Nephron progenitor cell (in vitro differentiated cells): ENCODE measurements around the gene CD14.

Source experiments
- DNase-seq: peaks from one replicate; pipeline ENCODE4 v3.0.0; 2021
- H3K27ac Mint-ChIP-seq: 2 replicates; pipeline ENCODE4 v1.8.0; 2021; ENCODE audit warnings: mild to moderate bottlenecking, moderate library complexity, mixed read lengths
- H3K27me3 Mint-ChIP-seq: 2 replicates; pipeline ENCODE4 v1.8.0; 2021; ENCODE audit warnings: mild to moderate bottlenecking, low read depth, mixed read lengths; ENCODE audit not compliant: poor library complexity
- H3K36me3 Mint-ChIP-seq: 2 replicates; pipeline ENCODE4 v1.8.0; 2021; ENCODE audit warnings: low read depth, mixed read lengths
- H3K4me1 Mint-ChIP-seq: 2 replicates; pipeline ENCODE4 v1.8.0; 2021; ENCODE audit warnings: mixed read lengths
- H3K4me3 Mint-ChIP-seq: 2 replicates; pipeline ENCODE4 v1.8.0; 2021; ENCODE audit warnings: mild to moderate bottlenecking, moderate library complexity, mixed read lengths
- H3K9me3 Mint-ChIP-seq: 2 replicates; pipeline ENCODE4 v1.8.0; 2021; ENCODE audit warnings: mild to moderate bottlenecking, moderate library complexity, mixed read lengths
- TF ChIP-seq, protein P1 (sequence below): fragments of 200-600 bp; sonication (generic); IDR thresholded peaks from 2 replicates; pipeline ENCODE4 v1.5.0; 2021; ENCODE audit warnings: antibody characterized with exemption

The CD14 gene

DNA sequence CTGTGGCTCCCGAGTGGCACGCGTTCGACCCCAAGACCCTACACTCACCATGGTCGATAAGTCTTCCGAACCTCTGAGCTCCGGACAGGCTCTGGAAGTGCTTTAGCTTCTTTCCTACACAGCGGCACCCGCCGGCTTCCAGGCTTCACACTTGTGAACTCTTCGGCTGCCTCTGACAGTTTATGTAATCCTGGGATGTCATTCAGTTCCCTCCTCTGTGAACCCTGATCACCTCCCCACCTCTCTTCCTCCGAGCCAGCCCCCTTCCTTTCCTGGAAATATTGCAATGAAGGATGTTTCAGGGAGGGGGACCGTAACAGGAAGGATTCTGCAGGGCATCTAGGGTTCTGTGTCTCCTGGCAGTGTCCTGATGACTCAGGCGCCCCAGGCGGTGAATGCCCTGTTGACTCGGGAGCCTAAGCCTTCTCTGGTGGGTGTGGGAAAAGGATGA, at the start of gene CD14:
Gene CD14, minus strand, starts transcription at position 155 of the 451 bp plus-strand sequence. Its CDS starts 104 bp downstream, at position 51.
- TF ChIP-seq, protein P1, sequence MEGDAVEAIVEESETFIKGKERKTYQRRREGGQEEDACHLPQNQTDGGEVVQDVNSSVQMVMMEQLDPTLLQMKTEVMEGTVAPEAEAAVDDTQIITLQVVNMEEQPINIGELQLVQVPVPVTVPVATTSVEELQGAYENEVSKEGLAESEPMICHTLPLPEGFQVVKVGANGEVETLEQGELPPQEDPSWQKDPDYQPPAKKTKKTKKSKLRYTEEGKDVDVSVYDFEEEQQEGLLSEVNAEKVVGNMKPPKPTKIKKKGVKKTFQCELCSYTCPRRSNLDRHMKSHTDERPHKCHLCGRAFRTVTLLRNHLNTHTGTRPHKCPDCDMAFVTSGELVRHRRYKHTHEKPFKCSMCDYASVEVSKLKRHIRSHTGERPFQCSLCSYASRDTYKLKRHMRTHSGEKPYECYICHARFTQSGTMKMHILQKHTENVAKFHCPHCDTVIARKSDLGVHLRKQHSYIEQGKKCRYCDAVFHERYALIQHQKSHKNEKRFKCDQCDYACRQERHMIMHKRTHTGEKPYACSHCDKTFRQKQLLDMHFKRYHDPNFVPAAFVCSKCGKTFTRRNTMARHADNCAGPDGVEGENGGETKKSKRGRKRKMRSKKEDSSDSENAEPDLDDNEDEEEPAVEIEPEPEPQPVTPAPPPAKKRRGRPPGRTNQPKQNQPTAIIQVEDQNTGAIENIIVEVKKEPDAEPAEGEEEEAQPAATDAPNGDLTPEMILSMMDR = no peak
- H3K36me3 Mint-ChIP-seq = peaks cover 18% of the 10 kb centered on the region
- peaks cover under 1% of the 10 kb centered on the region for H3K4me1 Mint-ChIP-seq
- DNase-seq = no peak
- H3K4me3 Mint-ChIP-seq = no peak within 1 kb of the TSS
- peaks cover 27% of the 10 kb centered on the region for H3K9me3 Mint-ChIP-seq
- no peak within 1 kb of the TSS for H3K27ac Mint-ChIP-seq
- peaks cover 11% of the 10 kb centered on the region for H3K27me3 Mint-ChIP-seq

DNA sequence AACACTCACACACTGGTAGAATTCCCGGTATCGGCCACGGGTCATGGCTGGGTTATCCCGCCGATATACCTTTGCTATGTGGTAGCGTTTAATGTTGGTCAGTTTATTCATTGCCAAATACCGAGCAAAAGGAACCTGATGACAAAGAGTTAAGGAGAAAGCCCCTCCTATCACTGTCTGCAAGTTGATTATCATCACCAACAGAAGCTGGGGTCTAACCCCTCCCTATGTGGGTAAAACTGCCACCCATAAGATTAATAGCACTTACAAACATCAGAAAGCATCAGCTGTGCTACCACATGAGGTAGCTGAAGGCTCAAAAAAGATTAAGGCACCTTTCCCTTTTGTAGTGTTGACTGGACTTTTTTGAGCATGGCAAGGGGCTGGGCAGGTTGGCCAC, 46.0 kb upstream of the CD14 start:
- H3K4me1 Mint-ChIP-seq = no peaks in the 10 kb centered on the region
- peaks cover 70% of the 10 kb centered on the region for H3K36me3 Mint-ChIP-seq
- no peak for DNase-seq
- H3K27ac Mint-ChIP-seq = no peak overlapping the region
- H3K9me3 Mint-ChIP-seq = no peaks in the 10 kb centered on the region
- H3K4me3 Mint-ChIP-seq = no peak overlapping the region
- TF ChIP-seq, protein P1 = no peak
- H3K27me3 Mint-ChIP-seq = no peaks in the 10 kb centered on the region

DNA sequence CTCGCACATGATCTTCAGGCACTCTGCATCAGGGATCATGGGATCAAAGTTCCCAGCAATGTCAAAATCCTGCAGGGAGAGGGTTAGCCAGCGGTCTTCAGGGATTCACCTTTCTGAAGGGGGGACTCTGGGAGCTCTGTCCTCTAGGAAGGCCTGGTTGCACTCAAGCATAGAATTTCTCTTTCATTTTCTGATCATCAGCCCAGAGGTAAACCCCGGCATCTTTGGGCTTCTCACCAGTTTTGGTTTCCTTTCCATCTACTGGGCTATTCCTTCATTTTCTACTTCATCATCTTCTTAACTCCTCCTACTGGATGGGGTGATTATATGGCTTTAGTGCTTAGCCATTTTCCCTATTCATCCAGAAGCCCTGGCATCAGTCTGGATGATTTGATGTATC, 45.0 kb upstream of the CD14 start:
- no peak overlapping the region for H3K4me3 Mint-ChIP-seq
- peaks cover 67% of the 10 kb centered on the region for H3K36me3 Mint-ChIP-seq
- no peaks in the 10 kb centered on the region for H3K4me1 Mint-ChIP-seq

DNA sequence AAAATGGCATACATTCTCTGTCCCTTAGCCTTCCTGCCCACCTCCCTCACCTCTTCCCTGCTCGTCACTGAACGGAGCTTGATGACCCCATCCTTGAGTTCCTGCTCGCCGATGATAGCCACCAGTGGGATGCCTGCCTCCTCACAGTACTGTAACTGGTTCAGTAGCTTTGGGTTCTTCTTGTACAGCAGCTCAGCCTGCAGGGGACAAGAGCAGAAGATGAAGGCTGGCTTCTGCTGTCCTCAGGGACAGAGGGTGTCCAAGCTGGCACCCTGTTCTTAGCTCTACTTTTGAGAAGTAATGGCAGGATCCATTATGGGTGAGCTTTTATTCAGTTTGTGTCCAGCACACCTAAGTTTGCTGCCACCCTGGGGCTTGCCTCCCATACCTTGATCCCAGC, 41.7 kb upstream of the CD14 start:
- no peaks in the 10 kb centered on the region for H3K4me1 Mint-ChIP-seq
- TF ChIP-seq, protein P1 = no peak
- H3K27me3 Mint-ChIP-seq = peaks cover 4% of the 10 kb centered on the region
- peak overlapping the region; percentile 75 for H3K27ac Mint-ChIP-seq
- H3K36me3 Mint-ChIP-seq = peaks cover 57% of the 10 kb centered on the region
- no peak overlapping the region for H3K4me3 Mint-ChIP-seq
- no peak for DNase-seq
- H3K9me3 Mint-ChIP-seq = no peaks in the 10 kb centered on the region

More for the DNA sequence above, 45.0 kb upstream of the CD14 start:
- TF ChIP-seq, protein P1 = no peak
- Mint-ChIP-seq H3K9me3 (no peaks in the 10 kb centered on the region), H3K27ac (no peak overlapping the region), H3K27me3 (no peaks in the 10 kb centered on the region)
- DNase-seq = no peak

DNA sequence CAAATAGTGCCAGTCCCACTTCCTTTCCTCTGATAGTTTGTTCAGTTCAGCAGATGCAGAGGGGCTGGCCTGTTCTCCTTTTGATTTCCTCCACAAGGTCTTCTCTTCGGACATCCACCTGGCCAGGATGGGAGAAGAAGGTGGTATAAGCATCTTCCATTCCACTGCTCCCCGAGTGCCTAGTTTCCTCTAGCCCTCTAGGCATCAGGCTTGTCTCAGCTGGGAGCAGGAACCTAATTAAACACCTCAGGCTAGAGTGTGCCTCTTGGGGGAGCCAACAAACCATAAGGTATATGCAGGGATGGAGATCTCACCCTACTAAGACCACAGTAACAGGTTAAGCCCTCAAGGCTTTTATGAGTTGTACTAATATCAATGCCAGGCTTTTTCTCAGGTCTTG, 41.2 kb upstream of the CD14 start:
- Mint-ChIP-seq H3K4me1 (no peaks in the 10 kb centered on the region), H3K27me3 (peaks cover 4% of the 10 kb centered on the region), H3K9me3 (no peaks in the 10 kb centered on the region), H3K4me3 (no peak overlapping the region), H3K27ac (peak overlapping the region; percentile 81), H3K36me3 (peaks cover 57% of the 10 kb centered on the region)
- no peak for DNase-seq
- TF ChIP-seq, protein P1 = no peak

DNA sequence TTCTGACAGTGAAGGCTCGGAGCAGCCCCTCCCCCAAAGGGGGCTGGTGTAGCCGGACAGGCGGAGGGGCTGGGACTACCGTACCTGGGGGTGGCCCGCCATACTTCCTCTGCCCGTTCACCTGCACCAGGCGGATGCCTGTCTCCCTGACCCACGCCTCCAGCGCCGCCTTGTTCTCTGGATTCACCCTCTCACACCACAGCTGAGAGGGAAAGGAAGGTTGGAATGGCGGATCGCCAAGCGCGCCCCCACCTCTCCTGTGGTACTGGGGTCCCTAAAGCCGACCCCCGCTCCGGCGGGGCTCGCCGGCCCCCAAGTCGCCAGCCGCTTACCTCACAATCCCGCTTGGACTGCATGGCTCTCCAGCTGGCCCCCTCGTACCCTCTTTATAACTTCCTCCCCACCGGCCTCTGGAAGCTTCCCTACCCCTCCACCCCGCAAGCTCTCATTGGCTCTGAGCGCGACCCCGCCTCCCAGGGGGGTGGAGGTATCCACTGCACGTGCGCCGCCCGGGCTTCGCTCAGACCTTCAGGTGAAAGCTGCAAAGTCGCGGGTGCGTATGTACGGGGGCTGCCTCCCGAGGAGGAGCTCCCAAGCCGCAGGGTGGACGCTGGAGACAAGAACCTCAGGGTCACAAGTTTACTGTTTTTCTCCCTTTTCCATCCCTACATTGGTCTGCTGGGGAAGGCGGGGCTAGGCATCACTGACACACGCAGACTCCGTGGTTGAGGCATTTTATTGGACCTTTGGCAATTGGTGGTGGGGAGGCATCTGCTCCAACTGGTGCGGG, 40.4 kb upstream of the CD14 start, which contains the start of gene DND1:
Gene DND1, minus strand, starts transcription at position 390 of the 790 bp plus-strand sequence. Its CDS starts 34 bp downstream, at position 356.
- Mint-ChIP-seq H3K4me3 (no peak within 1 kb of the TSS), H3K36me3 (peaks cover 60% of the 10 kb centered on the region), H3K4me1 (no peaks in the 10 kb centered on the region), H3K27ac (peak within 1 kb of the TSS; percentile 81), H3K9me3 (no peaks in the 10 kb centered on the region), H3K27me3 (peaks cover 4% of the 10 kb centered on the region)
- no peak for DNase-seq
- TF ChIP-seq, protein P1 = no peak
